Renal cortical epithelial cell (primary cell): ENCODE measurements around the gene PNKD. TPM values are rescaled to one million over a fixed set of nuclear protein-coding genes. Genes with fewer than 3 reads are reported as not detected.

Experiments used
- DNase-seq: peaks from one replicate; pipeline ENCODE4 v3.0.0-alpha.2; 2011; ENCODE audit warnings: low read depth
- total RNA-seq: library from RNA; depleted of rRNA; stranded (reverse); fragments of >200 nt; gene quantifications from 2 replicates; pipeline ENCODE4 v1.2.3, GENCODE V29; 2014

The PNKD gene
- total RNA-seq, 1 donor from 2014 or later: 74.1 TPM

GRCh38 chr2:218341381-218341780 is 71.1 kb downstream of the PNKD start:
- no peak for DNase-seq

GRCh38 chr2:218342837-218343236 is 72.5 kb downstream of the PNKD start:
- no peak for DNase-seq

DNA sequence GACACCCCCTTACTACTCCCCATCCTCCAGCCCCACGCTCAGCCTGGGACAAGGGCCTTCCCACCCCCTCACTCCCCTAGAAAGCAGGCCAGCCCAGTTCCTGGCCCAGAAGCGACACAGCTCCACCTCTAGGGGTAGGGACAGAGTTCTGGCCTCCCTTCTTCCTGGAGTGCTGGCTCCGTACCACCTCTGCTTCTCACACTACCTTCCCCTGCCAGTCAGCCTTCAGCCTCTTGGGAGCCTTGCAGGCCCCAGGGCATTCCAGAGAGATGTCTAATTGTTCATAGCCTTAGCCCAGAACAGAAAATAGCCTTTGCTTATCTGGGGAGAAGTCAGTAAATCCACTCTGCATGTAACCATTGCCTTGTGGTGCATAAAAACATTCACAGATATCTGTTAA is 73.3 kb downstream of the PNKD start:
- peak; percentile 59 for DNase-seq

- DNase-seq: peak; percentile 87
These were observed 73.9 kb downstream of the PNKD start for GRCh38 chr2:218344090-218344754.

DNA sequence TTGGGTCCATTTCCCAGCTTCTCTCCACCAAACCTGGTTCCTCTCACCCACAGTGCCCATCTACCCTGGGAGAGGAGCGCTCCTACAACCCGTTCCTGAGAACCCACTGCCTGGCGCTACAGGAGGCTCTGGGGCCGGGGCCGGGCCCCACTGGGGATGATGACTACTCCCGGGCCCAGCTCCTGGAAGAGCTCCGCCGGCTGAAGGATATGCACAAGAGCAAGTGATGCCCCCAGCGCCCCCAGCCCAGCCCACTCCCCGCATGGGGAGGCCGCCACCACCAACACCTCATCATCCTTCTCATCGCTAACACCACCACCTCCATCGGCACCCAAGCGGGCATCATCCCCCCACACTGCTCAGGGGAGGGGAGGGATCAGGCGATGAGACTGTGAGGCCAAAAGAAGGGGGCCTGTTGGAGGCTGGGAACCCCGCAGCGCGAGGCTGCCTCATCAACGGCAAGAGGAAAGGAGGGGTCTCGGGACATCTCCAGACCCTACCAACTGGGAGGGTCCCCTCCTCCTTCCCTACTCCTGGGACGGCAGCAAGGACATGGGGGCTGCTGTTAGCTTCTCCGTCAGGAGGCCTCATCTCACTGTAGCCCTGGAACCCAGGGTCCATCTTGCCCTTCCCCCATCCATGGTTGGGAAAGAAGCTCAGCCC is 74.6 kb downstream of the PNKD start:
- DNase-seq: no peak

DNA sequence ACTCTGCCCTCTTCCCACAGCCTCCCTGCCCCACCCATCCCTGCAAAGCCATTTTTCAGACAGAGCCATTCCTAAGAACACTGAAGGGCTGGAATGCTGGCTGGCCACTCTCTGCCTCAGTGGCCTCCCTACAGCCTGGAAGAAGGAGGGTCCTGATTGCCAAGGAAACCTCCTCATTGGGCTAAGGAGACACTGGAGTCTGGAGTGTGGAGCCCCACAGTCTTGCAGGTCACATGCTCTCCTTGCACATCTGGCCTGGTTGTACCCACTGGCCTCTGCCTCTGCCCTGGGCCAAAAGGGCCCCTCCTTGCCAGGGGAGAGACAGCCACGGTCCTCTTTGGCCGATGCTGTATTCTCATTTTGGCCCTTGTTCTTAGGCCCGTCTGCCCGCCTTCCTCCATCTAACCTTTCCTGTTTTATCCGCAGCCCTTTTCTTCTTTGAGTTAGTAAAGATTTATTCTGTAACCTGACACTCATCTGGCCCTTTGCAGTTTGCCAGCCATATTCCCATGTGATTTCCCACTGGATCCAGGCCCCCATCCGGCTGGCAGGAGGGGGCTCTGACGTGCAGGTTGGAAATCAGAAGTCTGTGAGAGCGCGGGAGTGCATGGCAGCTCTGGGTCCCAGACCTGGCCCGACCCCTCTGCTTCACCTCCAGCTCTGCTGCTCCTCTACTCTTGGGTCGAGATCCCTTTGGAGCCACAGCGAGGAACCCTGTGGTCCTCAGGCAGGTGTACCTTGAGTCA is 75.3 kb downstream of the PNKD start:
- no peak for DNase-seq

DNA sequence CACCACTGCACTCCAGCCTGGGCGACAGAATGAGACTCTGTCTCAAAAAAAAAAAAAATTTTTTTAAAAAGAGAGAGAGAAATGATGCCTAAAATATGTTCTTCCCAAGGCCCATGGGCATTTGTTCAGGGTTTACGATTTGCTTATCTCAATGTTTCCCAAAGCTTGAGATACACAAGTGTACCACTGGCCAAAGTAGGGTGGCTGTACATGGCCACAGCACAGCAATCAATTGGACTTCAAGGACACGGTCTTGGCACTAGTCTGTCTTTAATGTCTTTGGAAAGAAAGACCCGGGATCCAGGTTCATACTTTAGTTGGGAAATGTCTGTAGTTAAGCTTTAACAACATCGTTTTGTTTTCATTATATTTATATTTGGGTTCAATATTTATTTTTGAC is 76.9 kb downstream of the PNKD start:
- DNase-seq: no peak

GRCh38 chr2:218354045-218354444 is 83.7 kb downstream of the PNKD start:
- no peak for DNase-seq

- DNase-seq: peak; percentile 78
These were observed 84.6 kb downstream of the PNKD start for GRCh38 chr2:218354850-218355443.

- peak; percentile 59 for DNase-seq
These were observed 87.2 kb downstream of the PNKD start for GRCh38 chr2:218357236-218358177.

GRCh38 chr2:218360453-218360852 is 90.1 kb downstream of the PNKD start:
- DNase-seq: no peak

DNA sequence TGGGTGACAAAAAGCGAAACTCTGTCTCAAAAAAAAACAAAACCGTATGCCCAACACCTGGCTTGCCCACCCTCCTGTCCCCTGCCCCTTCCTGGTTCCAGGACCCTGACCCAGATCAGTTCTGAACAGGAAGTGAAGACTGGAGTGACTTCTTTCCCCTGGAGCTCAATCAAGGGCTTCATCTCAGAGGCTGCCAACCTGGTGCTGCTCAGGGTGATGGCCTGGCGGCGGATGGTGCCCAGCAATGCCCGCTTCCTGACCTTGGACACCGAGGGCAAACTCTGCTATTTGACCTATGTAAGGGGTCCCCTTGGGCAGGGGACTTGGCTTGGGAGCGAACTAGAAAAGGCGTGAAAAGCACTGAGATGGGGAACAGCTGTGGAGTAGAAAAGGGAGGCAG is 92.3 kb downstream of the PNKD start:
- DNase-seq: no peak

- DNase-seq: no peak
These were observed 93.4 kb downstream of the PNKD start for GRCh38 chr2:218363736-218364135.

- no peak for DNase-seq
These were observed 93.9 kb downstream of the PNKD start for GRCh38 chr2:218364196-218364595.

GRCh38 chr2:218366621-218367414 is 96.5 kb downstream of the PNKD start:
- DNase-seq: no peak

DNA sequence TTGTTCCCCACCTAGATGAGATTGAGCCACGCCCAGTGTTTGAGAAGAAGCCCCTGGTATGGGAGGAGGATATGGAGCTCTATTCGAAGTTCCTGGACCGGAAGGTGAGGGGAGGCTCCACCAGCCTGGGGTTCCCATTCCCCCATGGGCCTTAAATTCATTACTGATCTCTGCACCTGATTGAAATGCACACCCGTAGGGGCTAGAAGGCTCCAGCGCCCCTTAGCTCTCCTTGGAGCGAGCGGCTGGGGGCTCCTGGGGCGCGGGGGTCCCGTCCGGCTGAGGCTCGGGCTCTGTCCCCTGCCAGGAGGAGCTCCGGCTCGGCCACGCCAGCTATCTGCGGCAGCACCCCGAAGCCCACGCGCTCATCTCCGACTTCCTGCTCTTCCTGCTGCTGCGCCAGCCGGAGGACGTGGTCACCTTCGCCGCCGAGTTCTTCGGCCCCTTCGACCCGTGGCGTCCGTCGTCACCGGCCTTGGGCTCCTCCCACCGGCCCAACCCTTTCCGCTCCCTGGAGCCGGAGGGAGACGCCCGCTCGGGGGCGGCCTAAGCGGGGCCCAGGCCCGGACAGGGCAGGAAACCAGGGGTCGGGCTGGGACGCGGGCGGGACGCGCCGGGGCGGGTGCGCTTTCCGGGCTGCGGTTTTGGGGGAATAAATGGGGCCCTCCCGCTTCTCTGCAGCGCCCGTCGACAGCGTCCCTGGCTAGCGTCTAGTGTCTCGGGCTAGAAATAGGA is 97.3 kb downstream of the PNKD start:
- DNase-seq: peak; percentile 49

DNA sequence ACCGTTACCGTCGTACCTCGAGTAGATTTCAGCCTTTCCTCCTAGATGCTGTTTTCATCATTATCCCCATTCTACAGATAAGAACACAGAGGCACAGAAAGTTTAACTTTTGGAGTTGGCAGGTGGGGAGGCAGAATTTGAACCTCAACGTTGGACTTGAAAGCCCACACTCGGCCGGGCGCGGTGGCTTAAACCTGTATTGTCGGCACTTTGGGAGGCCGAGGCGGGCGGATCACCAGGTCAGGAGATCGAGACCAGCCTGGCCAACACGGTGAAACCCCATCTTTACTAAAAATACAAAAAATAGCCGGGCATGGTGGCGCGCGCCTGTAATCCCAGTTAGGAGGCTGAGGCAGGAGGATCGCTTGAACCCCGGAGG is 97.8 kb downstream of the PNKD start:
- no peak for DNase-seq

DNA sequence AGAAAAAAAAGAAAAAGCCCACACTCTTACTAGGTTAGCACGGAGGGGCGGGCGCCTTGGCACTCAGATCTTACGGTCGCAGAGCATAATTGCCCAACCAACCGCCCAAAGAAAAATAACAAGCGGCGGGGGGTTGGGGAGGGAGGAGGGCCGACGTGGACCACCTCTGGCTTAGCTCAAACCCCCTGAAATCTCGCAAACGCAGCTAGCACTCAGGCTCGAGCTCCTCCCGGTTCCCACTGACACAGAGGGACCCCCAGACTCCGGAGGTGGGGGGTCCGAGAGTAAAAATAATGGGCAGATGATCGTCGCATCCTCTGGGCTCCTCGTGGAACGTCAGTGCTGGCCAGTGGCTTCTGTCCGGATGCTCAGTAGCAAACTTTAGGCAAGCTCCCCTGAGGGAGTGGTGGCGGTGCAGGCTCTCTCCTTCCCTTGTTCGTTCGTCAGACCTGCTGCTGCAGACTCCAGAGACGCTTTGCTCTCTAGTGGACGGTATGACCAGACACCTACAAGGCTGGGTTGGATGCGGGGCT is 98.4 kb downstream of the PNKD start:
- no peak for DNase-seq

DNA sequence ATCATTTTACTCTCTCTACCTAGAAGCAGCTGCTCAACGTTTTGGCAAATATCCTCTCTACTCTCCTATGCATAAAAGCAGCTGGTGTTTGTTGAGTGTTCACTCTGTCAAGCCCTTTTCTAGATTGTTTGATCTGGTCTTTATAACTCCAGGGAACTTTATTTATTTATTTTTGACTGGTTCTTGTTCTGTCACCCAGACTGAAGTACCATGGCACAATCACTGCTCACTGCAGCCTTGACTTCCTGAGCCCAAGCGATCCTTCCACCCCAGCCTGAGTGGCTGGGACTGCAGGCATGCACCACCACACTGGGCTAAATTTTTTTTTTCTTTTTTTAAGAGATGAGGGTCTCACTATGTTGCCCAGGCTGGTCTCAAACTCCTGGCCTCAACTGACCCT is 99.0 kb downstream of the PNKD start:
- DNase-seq: no peak
